ENCODE results near the gene SHTN1.

- TF ChIP-seq, protein P1, sequence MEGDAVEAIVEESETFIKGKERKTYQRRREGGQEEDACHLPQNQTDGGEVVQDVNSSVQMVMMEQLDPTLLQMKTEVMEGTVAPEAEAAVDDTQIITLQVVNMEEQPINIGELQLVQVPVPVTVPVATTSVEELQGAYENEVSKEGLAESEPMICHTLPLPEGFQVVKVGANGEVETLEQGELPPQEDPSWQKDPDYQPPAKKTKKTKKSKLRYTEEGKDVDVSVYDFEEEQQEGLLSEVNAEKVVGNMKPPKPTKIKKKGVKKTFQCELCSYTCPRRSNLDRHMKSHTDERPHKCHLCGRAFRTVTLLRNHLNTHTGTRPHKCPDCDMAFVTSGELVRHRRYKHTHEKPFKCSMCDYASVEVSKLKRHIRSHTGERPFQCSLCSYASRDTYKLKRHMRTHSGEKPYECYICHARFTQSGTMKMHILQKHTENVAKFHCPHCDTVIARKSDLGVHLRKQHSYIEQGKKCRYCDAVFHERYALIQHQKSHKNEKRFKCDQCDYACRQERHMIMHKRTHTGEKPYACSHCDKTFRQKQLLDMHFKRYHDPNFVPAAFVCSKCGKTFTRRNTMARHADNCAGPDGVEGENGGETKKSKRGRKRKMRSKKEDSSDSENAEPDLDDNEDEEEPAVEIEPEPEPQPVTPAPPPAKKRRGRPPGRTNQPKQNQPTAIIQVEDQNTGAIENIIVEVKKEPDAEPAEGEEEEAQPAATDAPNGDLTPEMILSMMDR (IDR thresholded peaks at IDR 0.05), result no peak
- no peak for TF ChIP-seq POLR2AphosphoS5 (IDR thresholded peaks at IDR 0.05; ENCODE audit: low read depth, low read length)
These were observed 115.9 kb downstream of the SHTN1 start for GRCh38 chr10:116889066-116889465.
